Stimulated activated naive CD4-positive, alpha-beta T cell (primary cell): Measurements from ENCODE around the gene DUSP16.

ENCODE experiments used
- DNase-seq, 6 experiments: peaks; one replicate each; lab custom pipeline; 2025; lab: John Stamatoyannopoulos, UW

Gene DUSP16

GRCh38 chr12:12468575-12468974 is 94.1 kb downstream of the DUSP16 start:
- DNase-seq = no peak

DNA sequence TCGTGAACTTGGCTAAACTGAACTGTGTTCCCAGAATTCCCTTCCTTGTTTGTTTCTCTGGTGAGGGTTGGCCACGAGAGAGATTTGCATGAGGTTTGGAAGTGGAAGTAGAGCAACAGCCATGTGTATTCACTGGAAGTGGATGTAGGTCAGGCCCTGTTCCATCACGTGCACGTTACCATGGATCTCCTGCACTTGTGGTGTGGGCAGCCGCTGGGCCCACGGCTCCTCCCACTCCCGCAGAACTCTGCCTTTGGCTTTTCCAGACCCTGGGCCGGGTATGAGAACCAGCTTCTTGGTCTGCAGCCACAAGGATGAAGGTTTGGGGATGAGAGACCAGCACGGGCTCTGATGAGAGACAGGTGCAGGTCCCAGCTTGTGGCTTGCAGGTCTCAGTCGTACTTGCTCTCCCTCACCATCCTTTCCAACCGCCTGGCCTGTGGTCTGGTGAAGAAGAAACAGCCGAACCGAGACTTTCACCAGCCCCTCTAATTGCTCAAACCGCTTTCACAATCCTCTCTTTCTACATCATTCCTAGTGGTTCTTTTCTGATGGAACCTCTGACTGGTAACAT is 94.9 kb downstream of the DUSP16 start:
- peak in 1 of 6 experiments; percentile 5 for DNase-seq

DNA sequence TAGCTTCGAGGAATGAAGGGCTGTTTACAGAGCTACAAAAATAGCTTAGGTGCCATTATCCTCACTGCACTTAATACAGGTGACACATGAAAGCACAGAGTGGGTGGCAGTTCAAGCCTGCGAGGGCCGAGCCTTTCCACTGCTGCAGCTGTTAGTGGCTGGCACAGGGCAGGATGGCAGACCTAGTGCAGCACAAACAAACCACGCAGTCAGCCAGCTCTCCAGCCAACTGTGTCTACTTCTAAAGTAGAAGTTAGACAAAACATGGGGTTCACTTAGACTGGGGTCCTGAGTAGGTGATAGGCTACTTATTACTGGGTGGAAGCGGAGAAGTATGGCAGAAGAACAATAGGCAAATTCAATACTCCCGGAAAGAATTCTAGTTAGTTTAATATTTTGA is 95.4 kb downstream of the DUSP16 start:
- DNase-seq = peak in 2 of 6 experiments; percentile 13 to 19

DNA sequence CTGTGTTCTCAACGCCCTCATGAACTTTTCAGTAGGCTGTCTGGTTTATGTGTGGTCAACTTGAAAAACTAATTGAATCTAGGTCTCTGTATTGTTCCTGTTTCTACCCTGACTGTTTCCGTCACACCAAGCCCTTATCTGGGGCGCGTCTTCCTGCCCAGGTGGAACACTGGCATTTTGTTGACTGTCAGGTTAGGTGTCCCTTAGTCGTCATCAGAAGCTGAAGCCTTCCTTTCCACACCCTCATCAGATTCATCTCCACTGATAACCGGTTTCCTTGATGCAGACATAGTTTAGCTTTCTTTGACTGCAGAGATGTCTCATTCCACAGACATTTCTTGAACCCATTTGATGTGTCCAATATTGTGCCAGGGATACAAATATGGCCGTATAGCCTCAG is 96.5 kb downstream of the DUSP16 start:
- peak; percentile 13 to 87 (median 66) for DNase-seq

DNA sequence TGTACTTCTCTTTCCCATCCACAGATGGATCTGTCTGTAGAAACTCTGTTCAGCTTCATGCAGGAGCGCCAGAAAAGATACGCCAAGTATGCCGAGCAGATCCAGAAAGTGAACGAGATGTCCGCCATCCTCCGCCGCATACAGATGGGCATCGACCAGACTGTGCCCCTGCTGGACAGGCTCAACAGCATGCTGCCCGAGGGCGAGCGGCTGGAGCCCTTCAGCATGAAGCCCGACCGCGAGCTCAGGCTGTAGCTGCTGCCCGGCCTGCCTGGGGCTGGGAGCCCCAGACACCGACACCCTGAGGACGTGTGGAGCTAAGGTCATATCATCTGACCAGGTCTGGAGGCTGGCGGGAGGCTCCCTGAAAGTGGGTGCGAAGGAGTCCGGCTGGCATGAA is 97.1 kb downstream of the DUSP16 start:
- no peak for DNase-seq

- DNase-seq = no peak
These were observed 100.7 kb downstream of the DUSP16 start for GRCh38 chr12:12461923-12462315.

- DNase-seq = no peak
These were observed 101.4 kb downstream of the DUSP16 start for GRCh38 chr12:12460935-12461922.

DNA sequence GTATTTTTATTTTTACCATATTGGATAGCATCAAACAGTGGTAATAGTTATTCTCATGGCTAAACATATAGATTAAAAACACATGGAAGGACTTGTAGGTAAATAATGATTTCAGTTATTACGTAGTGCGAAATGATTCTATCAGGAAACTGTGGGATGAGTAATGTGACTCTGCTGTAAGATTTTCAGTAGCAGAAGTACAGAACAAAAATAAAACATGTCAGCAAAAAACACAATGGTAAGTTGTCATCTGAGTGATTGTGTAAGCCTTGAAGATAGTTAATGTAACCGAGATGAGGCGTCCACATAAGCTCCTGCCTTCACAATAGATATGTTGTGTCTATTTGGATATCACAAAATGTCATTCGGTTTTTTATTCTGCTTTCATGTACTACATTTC is 106.0 kb downstream of the DUSP16 start:
- DNase-seq = no peak

GRCh38 chr12:12454315-12454714 is 108.3 kb downstream of the DUSP16 start:
- DNase-seq = no peak

DNA sequence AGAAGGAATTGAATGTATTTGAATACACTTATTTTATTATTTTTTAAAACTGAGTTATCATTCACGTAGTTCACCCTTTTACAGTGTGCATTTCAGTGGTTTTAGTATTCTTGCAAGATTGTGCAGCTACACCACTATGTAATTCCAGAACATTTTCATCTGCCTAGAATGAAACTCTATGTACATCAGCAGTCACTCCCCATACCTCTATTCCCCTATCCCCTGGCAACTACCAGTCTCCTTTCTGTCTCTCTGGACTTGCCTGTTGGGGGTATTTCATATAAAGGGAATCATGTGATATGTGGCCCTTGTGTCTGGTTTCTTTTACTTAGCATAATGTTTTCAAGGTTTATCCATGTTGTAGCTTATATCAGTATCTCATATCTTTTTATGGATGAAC is 109.0 kb downstream of the DUSP16 start:
- DNase-seq = no peak

DNA sequence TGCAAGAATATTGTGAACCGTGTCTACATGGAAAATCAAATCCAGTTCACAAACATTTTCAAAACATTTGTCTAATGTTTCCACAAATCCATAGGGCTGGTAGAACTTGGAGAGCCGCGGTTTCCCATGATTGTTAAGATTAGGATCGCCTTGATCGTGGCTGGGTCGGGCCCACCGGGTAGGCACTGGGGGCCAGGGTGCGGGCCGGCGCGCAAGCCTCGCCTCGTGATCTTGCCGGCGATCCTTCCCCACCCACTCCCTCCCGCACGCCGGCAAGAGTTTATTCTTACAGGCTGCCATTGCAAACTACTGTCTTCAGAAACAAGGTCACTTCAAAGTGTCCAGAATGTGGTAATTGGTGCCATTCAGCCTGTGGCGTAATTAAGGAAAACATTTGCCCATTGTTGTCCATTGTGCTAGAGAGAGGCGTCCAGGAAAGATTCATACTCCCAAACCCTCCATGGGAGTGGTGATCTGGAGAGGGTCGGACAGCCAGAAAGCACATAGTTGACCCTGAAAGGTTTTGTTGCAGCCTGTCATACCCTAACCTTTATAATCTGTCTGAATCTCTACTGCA is 110.2 kb downstream of the DUSP16 start:
- DNase-seq = no peak

DNA sequence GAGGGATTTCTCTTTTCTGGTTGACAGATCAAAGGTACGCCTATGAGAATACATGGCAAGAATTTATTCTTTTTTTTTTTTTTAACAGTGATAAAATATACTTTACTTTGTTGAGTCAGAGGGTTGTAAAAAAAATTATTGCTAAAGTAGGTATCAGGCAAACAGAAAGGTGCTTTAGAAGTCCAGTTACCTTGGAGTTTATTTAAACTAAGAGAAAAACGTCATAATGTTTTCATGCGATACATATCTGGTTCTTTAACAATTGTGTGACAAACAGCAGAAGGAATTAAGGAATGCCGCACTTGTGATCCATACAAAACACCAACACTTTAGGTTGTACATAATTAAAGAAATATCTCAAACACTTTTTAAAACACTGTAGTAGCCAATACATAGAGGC is 111.6 kb downstream of the DUSP16 start:
- DNase-seq = no peak

DNA sequence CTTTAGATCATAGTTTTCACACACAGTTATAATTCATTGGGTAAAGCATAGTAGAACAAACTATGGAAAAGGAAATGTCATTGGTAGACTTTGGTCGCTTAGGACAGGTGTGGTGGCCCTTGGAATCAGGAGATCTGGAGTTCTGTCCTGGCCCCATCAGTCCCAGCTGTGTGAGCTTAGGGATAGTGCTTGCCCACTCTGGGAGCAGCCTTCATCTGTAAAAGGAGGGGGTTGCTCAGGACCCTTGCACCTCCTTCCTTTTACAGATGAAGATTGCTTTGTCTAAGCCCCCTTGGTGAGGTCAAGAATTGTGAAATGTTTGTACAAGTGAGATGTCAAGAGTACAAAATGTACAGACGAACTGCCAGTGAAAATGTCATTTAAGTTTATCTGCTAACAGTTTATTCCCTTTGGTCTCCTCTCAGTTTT is 112.6 kb downstream of the DUSP16 start:
- DNase-seq = no peak

DNA sequence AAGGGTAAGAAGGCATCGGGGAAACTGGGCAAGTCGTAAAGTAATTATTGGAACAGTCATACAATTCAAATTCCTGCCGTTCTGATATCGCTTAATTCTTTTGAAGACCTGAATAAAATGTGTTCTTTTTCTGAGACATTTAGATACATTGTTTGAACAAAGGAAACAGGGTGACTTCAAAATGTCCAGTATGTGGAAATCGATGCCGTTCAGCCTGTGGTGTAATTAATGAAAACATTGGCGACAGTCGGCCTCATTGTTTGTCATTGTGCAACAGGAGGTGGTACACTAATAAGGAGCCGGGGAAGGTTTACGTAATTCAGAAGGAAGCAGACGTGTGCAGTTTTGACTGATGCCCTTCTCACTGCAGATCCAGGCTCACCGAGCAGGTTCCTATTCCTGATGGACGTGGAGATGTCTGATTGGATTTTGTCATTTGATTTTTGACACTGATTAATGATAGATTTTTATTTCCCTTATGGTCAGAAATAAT is 113.1 kb downstream of the DUSP16 start:
- DNase-seq = no peak

DNA sequence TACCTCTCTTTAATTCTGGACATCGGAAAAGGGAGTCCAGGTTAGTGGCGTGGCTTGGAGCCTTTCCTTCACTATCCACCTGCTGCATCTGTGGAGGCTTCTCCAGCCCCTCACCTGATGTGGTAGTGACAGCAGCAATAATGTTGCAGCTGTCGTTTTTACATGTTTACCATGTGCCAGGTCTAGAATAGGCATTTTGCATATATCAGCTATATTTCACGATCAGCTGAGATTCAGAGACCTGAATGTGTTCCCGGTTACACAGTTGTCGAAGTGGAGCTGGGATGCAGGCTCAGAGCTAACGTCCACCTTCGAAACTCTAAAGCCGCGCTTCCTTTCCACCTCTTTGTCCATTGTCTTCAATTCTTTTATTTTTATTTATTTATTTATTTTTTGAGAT is 114.8 kb downstream of the DUSP16 start:
- DNase-seq = no peak

DNA sequence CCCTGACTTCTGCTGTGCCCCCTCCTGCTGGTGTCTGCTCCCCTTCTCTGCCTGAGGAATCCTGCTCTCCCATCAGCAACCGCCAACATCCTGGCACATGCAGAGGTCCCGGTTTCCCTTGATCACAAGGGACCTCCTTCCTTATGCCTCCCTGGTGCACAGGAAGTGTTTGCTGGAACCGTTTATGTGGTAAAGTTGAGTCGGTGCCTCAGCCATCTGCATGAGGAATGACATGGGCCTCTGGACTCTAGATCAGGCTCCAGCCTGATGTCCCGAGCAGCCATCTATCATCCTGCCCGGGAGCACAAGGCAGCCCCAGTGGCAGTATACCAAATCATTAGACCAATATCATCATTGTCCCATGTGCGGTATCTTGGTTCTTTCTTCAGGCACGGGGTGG is 115.4 kb downstream of the DUSP16 start:
- no peak for DNase-seq

DNA sequence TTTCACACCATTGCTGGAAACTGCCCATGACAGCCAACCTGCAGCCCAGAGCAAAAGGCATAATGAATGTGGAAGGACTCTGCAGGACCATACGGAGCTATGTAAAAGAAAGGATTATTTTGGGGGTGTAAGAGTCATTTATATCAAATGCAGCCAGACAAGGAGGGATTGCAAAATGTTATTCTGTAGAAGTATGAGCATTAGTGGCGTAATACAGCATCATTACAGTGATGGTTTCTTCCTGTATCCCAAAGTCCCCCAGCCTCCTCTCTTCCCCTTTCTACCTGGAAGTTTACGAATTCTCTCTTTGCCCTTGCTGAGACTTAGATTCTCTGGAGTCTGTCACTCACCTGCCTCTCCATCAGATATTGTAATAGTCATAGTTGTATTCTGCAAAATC is 115.9 kb downstream of the DUSP16 start:
- no peak for DNase-seq

DNA sequence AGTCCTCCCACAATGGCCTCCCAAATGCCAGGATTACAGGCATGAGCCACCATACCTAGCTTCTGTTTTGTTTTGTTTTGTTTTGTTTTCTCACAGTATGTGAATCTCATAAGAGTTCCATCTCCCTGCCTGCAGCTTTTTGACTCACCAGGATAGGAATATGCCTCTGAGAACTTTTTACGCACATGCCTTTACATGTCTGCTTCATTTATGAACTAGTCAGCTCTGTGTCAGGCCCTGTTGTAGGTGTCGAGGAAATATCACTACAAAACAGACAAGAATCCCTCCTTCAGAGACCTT is 116.8 kb downstream of the DUSP16 start:
- DNase-seq = no peak

- DNase-seq = no peak
These were observed 117.3 kb downstream of the DUSP16 start for GRCh38 chr12:12445165-12445881.

- DNase-seq = no peak
These were observed 119.2 kb downstream of the DUSP16 start for GRCh38 chr12:12443431-12443878.

GRCh38 chr12:12442548-12443071 is 120.1 kb downstream of the DUSP16 start:
- DNase-seq = no peak

DNA sequence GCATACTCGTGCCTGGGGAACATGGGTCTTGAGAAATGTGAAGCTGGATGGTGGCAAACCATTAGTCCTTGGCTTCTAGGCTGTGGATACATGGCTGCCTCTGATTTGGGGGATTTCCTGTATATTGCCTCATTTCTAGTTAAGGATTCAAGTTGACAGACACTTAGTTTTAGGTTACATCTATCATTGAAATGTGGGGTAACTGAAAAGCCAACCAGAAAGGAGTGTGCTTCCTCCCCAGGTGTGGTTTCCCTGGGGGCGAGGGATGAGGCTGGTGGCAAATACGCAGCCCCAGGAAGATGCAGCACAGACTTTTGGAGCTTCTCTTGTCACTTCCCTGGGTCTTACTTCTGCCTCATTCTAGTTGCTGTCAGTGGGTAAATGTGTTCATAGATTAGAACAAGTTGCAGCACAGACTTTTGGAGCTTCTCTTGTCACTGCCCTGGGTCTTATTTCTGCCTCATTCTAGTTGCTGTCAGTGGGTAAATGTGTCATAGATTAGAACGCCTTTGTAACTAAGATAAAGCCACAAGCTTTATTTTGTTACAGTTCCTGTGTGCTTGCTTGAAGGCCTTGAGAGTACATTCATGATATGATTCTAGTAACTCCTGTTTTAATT is 120.7 kb downstream of the DUSP16 start:
- peak; percentile 21 to 85 (median 56) for DNase-seq
